ENCODE measurements around the gene RBM20. TPM values are rescaled to one million over a fixed set of nuclear protein-coding genes. Genes with fewer than 3 reads are reported as not detected.
A peak's percentile ranks its signal among the peaks of the same experiment; 100 is the strongest.
"Not testable (repeated sequence)": the region's sequence is repeated elsewhere in the genome, so short reads cannot be mapped to it uniquely, and the experiment has no call there.

The RBM20 gene
- total RNA-seq, 1 experiment from 2014 or later, result 4.2 TPM

GRCh38 chr10:110648692-110649346 is 4.7 kb downstream of the RBM20 start:
- DNase-seq (ENCODE audit: low spot score), result peak; percentile 42

GRCh38 chr10:110649347-110650264 is 5.5 kb downstream of the RBM20 start:
- DNase-seq (ENCODE audit: low spot score), result peak; percentile 35

GRCh38 chr10:110650265-110650668 is 6.1 kb downstream of the RBM20 start:
- DNase-seq (ENCODE audit: low spot score), result no peak

GRCh38 chr10:110651044-110651958 is 7.2 kb downstream of the RBM20 start:
- peak; percentile 99 for DNase-seq (ENCODE audit: low spot score)

GRCh38 chr10:110652475-110653118 is 8.5 kb downstream of the RBM20 start:
- DNase-seq (ENCODE audit: low spot score), result no peak

- no peak for DNase-seq (ENCODE audit: low spot score)
Observed at GRCh38 chr10:110655320-110655719, 11.2 kb downstream of the RBM20 start.

GRCh38 chr10:110656612-110657011 is 12.5 kb downstream of the RBM20 start:
- DNase-seq (ENCODE audit: low spot score), result no peak

- no peak for DNase-seq (ENCODE audit: low spot score)
Observed at GRCh38 chr10:110657973-110658691, 14.0 kb downstream of the RBM20 start.

GRCh38 chr10:110659558-110659957 is 15.4 kb downstream of the RBM20 start:
- DNase-seq (ENCODE audit: low spot score), result no peak

- not testable (repeated sequence) for DNase-seq (ENCODE audit: low spot score)
Observed at GRCh38 chr10:110660289-110660688, 16.2 kb downstream of the RBM20 start.

- DNase-seq (ENCODE audit: low spot score), result no peak
Observed at GRCh38 chr10:110661292-110661691, 17.2 kb downstream of the RBM20 start.

GRCh38 chr10:110664483-110665420 is 20.6 kb downstream of the RBM20 start:
- peak; percentile 91 for DNase-seq (ENCODE audit: low spot score)

GRCh38 chr10:110666259-110666658 is 22.1 kb downstream of the RBM20 start:
- DNase-seq (ENCODE audit: low spot score), result not testable (repeated sequence)

GRCh38 chr10:110666673-110667072 is 22.5 kb downstream of the RBM20 start:
- DNase-seq (ENCODE audit: low spot score), result peak; percentile 31

GRCh38 chr10:110667620-110668343 is 23.6 kb downstream of the RBM20 start:
- DNase-seq (ENCODE audit: low spot score), result no peak

- DNase-seq (ENCODE audit: low spot score), result no peak
Observed at GRCh38 chr10:110668443-110668842, 24.3 kb downstream of the RBM20 start.

- no peak for DNase-seq (ENCODE audit: low spot score)
Observed at GRCh38 chr10:110670335-110670734, 26.2 kb downstream of the RBM20 start.

- peak; percentile 63 for DNase-seq (ENCODE audit: low spot score)
Observed at GRCh38 chr10:110671788-110672579, 27.8 kb downstream of the RBM20 start.
